Measurements from ENCODE around the gene NHLRC4.

- TF ChIP-seq CTCF (IDR thresholded peaks at IDR 0.05) (peak in 2 of 4 experiments; percentile 21 to 29), POLR2A (IDR thresholded peaks at IDR 0.05) (peak in 1 of 2 donors; percentile 27), POLR2AphosphoS5 (IDR thresholded peaks at IDR 0.05) (no peak), EP300 (IDR thresholded peaks at IDR 0.05) (no peak)
These were observed 23.5 kb downstream of the NHLRC4 start for GRCh38 chr16:590188-590814.
